Liver (tissue), 9 donors: ENCODE measurements around the gene MGP. TPM values are rescaled to one million over a fixed set of nuclear protein-coding genes. Genes with fewer than 3 reads are reported as not detected.

ENCODE experiments used
- DNase-seq: peaks from one replicate; pipeline ENCODE4 v3.0.0-alpha.2; 2017; ENCODE audit warnings: low spot score
- H3K27ac ChIP-seq, 2 donors: one replicate each; pipeline ENCODE4 v1.7.0; 2013; ENCODE audit warnings: inconsistent platforms in 2 of 2, low read length in 2 of 2, control low read depth in 1 of 2, low read depth in 1 of 2, mild to moderate bottlenecking in 1 of 2
- H3K27me3 ChIP-seq, 4 donors: one replicate each; pipeline versions ENCODE4 v1.6.1 to v1.7.0; 2013; ENCODE audit warnings: low read length in 3 of 4, inconsistent platforms in 1 of 4, mild to moderate bottlenecking in 1 of 4, moderate library complexity in 1 of 4; ENCODE audit not compliant: control insufficient read depth in 4 of 4, insufficient read depth in 4 of 4
- H3K36me3 ChIP-seq, 4 donors: one replicate each; pipeline versions ENCODE4 v1.6.1 to v1.7.0; 2013; ENCODE audit warnings: low read length in 3 of 4, mild to moderate bottlenecking in 3 of 4, low read depth in 1 of 4, moderate library complexity in 1 of 4; ENCODE audit not compliant: control insufficient read depth in 4 of 4, insufficient read depth in 3 of 4
- H3K4me1 ChIP-seq, 4 donors: one replicate each; pipeline versions ENCODE4 v1.6.1 to v1.7.0; 2013; ENCODE audit warnings: low read length in 3 of 4, mild to moderate bottlenecking in 3 of 4, moderate library complexity in 1 of 4; ENCODE audit not compliant: control insufficient read depth in 4 of 4, insufficient read depth in 4 of 4
- H3K4me3 ChIP-seq, 3 donors: one replicate each; pipeline versions ENCODE4 v1.6.1 to v1.7.0; 2013; ENCODE audit warnings: low read length in 3 of 3, control low read depth in 1 of 3, low read depth in 1 of 3, mild to moderate bottlenecking in 1 of 3
- H3K9ac ChIP-seq, 2 donors: one replicate each; pipeline ENCODE4 v1.7.0; 2013; ENCODE audit warnings: low read length in 2 of 2, mild to moderate bottlenecking in 2 of 2, moderate library complexity in 2 of 2, control low read depth in 1 of 2, low read depth in 1 of 2
- H3K9me3 ChIP-seq, 4 donors: one replicate each; pipeline versions ENCODE4 v1.6.1 to v1.7.0; 2013; ENCODE audit warnings: low read length in 3 of 4; ENCODE audit not compliant: control insufficient read depth in 4 of 4
- ATF3 ChIP-seq: IDR thresholded peaks from 2 replicates; pipeline ENCODE4 v1.6.1; 2016; ENCODE audit warnings: antibody characterized with exemption
- CTCF ChIP-seq: fragments of 150-350 bp; IDR thresholded peaks from 2 replicates; pipeline ENCODE4 v1.5.1; 2017; ENCODE audit warnings: improper control_type of control experiment, low read depth, low read length; ENCODE audit not compliant: missing input control
- EGR1 ChIP-seq, 2 donors: IDR thresholded peaks; 2 replicates each; pipeline ENCODE4 v1.6.1; 2016 to 2018; ENCODE audit warnings: antibody characterized with exemption in 2 of 2, low read depth in 2 of 2
- FOXA2 ChIP-seq: IDR thresholded peaks from 2 replicates; pipeline ENCODE4 v1.6.1; 2016; ENCODE audit warnings: antibody characterized with exemption
- GABPA ChIP-seq, 2 donors: IDR thresholded peaks in 1 of 2; conservative IDR thresholded peaks in 1 of 2; 2 replicates each; pipeline ENCODE4 v1.6.1; 2016; ENCODE audit warnings: antibody characterized with exemption in 2 of 2, mild to moderate bottlenecking in 1 of 2, moderate library complexity in 1 of 2
- HNF4A ChIP-seq, 2 donors: conservative IDR thresholded peaks; 2 replicates each; pipeline ENCODE4 v1.6.1; 2016; ENCODE audit warnings: antibody characterized with exemption in 2 of 2, mild to moderate bottlenecking in 2 of 2
- HNF4G ChIP-seq: IDR thresholded peaks from 2 replicates; pipeline ENCODE4 v1.6.1; 2016; ENCODE audit warnings: antibody characterized with exemption
- JUND ChIP-seq, 2 donors: IDR thresholded peaks; 2 replicates each; pipeline ENCODE4 v1.6.1; 2016; ENCODE audit warnings: antibody characterized with exemption in 2 of 2
- NR2F2 ChIP-seq: IDR thresholded peaks from 2 replicates; pipeline ENCODE4 v1.6.1; 2016; ENCODE audit warnings: antibody characterized with exemption
- RAD21 ChIP-seq, 2 donors: IDR thresholded peaks; 2 replicates each; pipeline ENCODE4 v1.6.1; 2016; ENCODE audit warnings: antibody characterized with exemption in 2 of 2, mild to moderate bottlenecking in 2 of 2
- REST ChIP-seq: IDR thresholded peaks from 2 replicates; pipeline ENCODE4 v1.6.1; 2016; ENCODE audit warnings: antibody characterized with exemption, mild to moderate bottlenecking
- RXRA ChIP-seq, 2 donors: IDR thresholded peaks; 2 replicates each; pipeline ENCODE4 v1.6.1; 2017 to 2018; ENCODE audit warnings: antibody characterized with exemption in 2 of 2, mild to moderate bottlenecking in 1 of 2
- SP1 ChIP-seq: IDR thresholded peaks from 2 replicates; pipeline ENCODE4 v1.6.1; 2018; ENCODE audit warnings: antibody characterized with exemption, mild to moderate bottlenecking
- TAF1 ChIP-seq: conservative IDR thresholded peaks from 2 replicates; pipeline ENCODE4 v1.6.1; 2016; ENCODE audit warnings: antibody characterized with exemption, mild to moderate bottlenecking
- YY1 ChIP-seq: IDR thresholded peaks from 2 replicates; pipeline ENCODE4 v1.6.1; 2016; ENCODE audit warnings: antibody characterized with exemption, mild to moderate bottlenecking
- WGBS: extraction: QIAGEN DNeasy Blood & Tissue Kit; methylation state at CpG from one replicate; pipeline ENCODE4 v1.1.7; 2013; 5-methylcytosine and 5-hydroxymethylcytosine counted together
- polyA plus RNA-seq, 2 donors: library from polyadenylated mRNA; stranded (reverse) in 1 of 2; unstranded in 1 of 2; fragments of 200-250 nt in 1 of 2; fragments of >200 nt in 1 of 2; fragmentation: Nextera tagmentation in 1 of 2; extraction: Ambion mirVana in 1 of 2; gene quantifications; one replicate each; pipeline versions ENCODE4 v1.2.1 to v1.2.3, GENCODE V29; 2013 to 2015
- total RNA-seq, 2 donors: library from RNA; depleted of rRNA; stranded (reverse); fragments of >200 nt; gene quantifications; one replicate each; pipeline ENCODE4 v1.2.3, GENCODE V29; 2014
- donor health status: healthy.
- donor health status: healthy.
- donor health status: healthy.
- donor health status: healthy.
- donor health status: healthy.

MGP gene
- total and polyA plus RNA-seq, 4 donors = 0.98 to 20.7 (median 11.0) TPM

GRCh38 chr12:14911131-14911530 is 25.5 kb upstream of the MGP start:
- no peak for DNase-seq
- peaks cover 0 to 1% (median 0%) of the 10 kb centered on the region in 4 donors for H3K9me3 ChIP-seq
- TF ChIP-seq HNF4G = no peak
- no peak for TF ChIP-seq EGR1 (IDR thresholded peaks at IDR 0.05; ENCODE audit: low read depth in 2 of 2)
- no peak for TF ChIP-seq HNF4A (conservative IDR thresholded peaks at IDR 0.05)
- no peak for TF ChIP-seq RXRA (IDR thresholded peaks at IDR 0.05)
- TF ChIP-seq CTCF = no peak
- TF ChIP-seq REST = no peak
- TF ChIP-seq NR2F2 = no peak
- no peak for TF ChIP-seq ATF3
- no peak for TF ChIP-seq YY1
- H3K27me3 ChIP-seq = no peaks in the 10 kb centered on the region
- H3K4me3 ChIP-seq = no peak overlapping the region
- H3K36me3 ChIP-seq = peaks cover 0 to 2% (median 0%) of the 10 kb centered on the region in 4 donors
- H3K9ac ChIP-seq = no peak overlapping the region
- no peak overlapping the region for H3K27ac ChIP-seq
- 65% methylated on average over 2 of the region's 2 CpGs for WGBS
- H3K4me1 ChIP-seq = no peaks in the 10 kb centered on the region

GRCh38 chr12:14910090-14910915 is 24.6 kb upstream of the MGP start:
- TF ChIP-seq ATF3 = no peak
- TF ChIP-seq TAF1 = no peak
- TF ChIP-seq GABPA (IDR thresholded peaks at IDR 0.05 in 1 of 2, conservative IDR thresholded peaks at IDR 0.05 in 1 of 2) = no peak
- no peak for TF ChIP-seq SP1
- TF ChIP-seq CTCF = no peak
- no peak for TF ChIP-seq HNF4G
- TF ChIP-seq EGR1 (IDR thresholded peaks at IDR 0.05; ENCODE audit: low read depth in 2 of 2) = no peak
- no peak for TF ChIP-seq REST
- TF ChIP-seq RAD21 (IDR thresholded peaks at IDR 0.05) = no peak
- no peak for TF ChIP-seq JUND (IDR thresholded peaks at IDR 0.05)
- no peak for TF ChIP-seq FOXA2
- TF ChIP-seq YY1 = no peak
- Histone ChIP-seq H3K27me3 (no peaks in the 10 kb centered on the region), H3K9ac (no peak overlapping the region), H3K4me1 (no peaks in the 10 kb centered on the region), H3K36me3 (peaks cover 0 to 2% (median 0%) of the 10 kb centered on the region in 4 donors), H3K27ac (no peak overlapping the region), H3K4me3 (no peak overlapping the region), H3K9me3 (peaks cover 0 to 1% (median 0%) of the 10 kb centered on the region in 4 donors)
- DNase-seq = no peak
- 86% methylated on average over 5 of the region's 5 CpGs for WGBS
